Tongue (tissue), 2 donors: Measurements from ENCODE around the gene DNAJB13. TPM values are rescaled to one million over a fixed set of nuclear protein-coding genes. Genes with fewer than 3 reads are reported as not detected.
A peak's percentile ranks its signal among the peaks of the same experiment; 100 is the strongest.

Experiments
- DNase-seq: peaks from one replicate; pipeline ENCODE4 v3.0.0-alpha.2; 2015
- total RNA-seq: library from RNA; depleted of rRNA; stranded (reverse); fragments of >200 nt; gene quantifications from one replicate; pipeline ENCODE4 v1.2.3, GENCODE V29; 2014

DNAJB13 gene
- total RNA-seq, 1 donor from 2014 or later = not detected

DNA sequence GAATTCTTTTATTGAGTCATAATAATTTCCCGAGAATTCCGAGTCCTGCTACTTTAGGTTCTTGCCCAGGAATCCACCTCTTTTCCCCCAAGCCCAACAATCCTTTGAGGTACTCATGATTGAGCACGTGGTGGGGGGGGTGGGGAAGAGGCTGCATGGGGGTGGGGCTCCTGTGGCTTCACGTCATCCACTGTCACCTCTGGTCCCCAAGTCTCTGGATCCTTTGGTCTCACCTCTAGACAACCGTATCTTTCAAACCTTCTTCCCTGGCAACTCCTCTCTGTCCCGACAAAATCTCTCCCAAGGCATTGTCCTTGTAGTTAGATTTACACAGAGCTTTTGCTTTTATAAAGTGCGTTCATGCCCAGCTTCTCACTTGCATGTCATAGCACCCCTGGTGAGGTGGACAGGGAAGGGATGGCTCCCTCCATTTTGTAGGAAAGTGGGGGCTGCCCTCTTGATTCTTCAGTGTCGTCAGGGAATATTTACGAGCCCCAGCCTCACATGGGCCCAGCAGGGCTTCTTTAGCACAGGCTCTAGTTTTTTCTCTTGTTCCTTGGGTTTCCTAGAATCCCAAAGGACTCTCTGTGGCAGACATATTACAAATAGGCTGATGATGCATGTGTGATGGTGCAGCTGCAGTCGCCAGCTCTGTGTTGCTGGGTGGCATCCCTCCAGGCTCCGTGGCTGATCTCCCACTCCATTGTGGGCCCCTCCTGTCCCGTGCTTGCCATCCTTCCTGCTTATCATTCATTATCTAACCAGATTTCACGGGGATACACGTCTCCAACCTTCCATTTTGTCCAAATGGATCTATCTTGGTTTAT, 49.7 kb downstream of the DNAJB13 start:
- no peak for DNase-seq

DNA sequence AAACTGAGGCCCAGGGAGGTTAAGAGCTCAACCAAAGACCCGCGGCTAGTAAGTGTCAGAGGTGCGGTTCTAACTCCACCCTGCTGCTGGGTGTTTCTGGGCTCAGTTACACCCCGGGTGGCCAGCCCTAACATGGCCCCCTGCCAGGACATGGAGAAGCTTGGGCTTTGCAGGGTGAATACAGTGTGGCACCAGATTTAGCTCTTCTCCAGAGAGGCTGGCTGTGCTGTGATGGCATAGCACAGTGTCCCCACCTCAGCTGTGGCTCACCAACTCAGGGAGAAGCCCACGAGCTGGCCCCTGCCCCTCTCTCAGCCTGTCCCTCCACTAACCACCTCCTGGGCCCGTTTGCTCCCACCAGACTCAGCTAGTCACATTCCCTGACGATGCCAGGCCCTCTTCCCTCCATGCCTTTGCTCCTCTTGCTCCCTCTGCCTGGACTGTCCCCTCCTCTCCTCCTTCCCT, 51.0 kb downstream of the DNAJB13 start:
- no peak for DNase-seq

GRCh38 chr11:74002832-74003231, 52.0 kb downstream of the DNAJB13 start:
- DNase-seq = no peak

DNA sequence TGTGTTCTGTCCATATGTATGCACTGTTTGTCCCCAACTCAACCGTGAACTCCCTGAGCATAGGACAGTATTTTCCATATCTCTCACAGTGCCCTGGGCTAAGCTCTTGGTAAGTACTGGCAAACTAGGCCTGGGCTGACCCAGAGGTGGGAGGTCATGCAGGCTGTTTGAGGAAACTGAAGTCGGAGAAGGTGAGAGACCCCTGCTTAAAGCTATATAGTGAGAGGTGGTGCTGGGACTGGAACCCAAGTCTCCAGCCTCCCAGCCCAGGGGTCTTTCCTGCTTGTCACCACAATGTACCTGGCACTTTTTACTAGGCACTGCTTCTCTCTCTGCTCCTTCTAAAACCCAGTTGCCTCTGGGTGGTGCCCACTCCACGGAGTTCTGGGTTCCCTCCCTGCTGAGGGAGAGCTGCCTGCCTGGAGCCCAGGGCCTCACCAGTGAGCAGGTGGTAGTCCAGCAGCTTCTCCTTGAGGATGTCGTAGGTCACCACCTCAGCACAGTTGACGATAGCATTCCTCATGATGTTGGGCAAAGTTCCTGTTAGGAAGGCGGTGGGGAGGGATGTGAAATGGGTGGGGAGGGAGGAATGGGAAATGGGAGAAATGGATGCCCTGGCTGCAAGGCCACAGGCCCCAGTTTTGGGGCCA, 53.3 kb downstream of the DNAJB13 start:
- no peak for DNase-seq

- DNase-seq = no peak
These were observed 54.2 kb downstream of the DNAJB13 start for GRCh38 chr11:74004759-74005615.

DNA sequence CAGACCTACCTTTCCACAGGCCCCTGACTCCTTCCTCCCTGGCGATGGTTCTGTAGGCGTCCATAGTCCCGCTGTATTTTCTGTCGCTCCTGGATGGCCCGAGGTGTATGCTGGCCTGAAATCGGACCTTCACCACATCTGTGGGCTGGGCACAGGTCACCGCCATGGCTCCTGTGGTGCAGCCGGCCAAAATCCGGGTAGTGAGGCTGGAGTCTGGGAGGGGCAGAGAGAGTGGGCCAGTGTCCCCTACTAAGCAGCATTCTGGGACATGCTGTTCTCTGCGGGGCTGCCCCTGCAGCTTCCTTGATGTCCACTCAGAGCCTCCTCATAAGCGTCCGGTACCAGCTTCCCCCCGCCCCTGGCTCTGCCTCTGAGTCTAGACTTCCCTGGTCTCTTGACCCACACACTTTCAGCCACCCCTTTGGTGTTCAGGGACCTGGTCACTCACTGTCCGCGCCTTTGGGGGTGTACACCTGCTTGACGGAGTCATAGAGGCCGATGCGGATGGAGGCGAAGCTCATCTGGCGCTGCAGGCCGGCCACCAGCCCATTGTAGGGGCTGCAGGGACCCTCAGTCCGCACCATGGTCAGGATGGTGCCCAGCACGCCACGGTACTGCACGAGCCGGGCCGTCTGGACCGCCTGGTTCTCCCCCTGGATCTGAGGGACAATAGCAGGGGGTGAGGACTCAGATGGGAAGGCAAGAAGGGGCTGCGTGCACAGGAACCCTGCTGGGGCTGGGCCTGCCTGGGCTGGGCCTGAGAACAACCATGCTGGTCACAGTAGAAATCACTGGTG, 55.1 kb downstream of the DNAJB13 start:
- no peak for DNase-seq

DNA sequence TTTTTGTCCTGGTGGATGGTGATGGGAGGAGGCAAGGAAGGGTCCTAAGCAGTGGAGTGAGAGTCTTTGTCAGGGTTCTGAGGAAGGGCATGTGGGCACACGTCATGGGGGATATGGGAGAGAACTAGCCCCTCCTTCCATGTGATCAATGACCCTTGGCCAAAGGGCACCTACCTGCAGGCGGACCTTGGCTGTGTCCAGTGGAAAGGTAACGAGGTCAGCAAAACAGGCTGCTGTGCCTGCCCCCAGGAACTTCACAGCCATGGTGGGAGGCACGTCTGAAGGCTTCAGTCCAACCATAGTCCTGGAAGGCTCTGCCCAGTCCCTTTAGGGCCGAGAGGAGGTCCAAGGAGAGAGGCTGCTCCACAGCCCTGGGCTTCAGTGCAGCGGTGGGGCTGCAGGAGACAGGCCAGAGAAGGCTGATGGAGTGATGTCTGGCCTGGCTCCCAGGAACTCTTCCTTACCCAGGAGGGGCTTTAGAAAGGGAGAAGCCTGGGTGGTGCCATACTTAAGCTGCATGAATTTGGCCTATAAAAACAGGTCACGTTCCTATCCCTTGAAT, 56.0 kb downstream of the DNAJB13 start:
- no peak for DNase-seq

DNA sequence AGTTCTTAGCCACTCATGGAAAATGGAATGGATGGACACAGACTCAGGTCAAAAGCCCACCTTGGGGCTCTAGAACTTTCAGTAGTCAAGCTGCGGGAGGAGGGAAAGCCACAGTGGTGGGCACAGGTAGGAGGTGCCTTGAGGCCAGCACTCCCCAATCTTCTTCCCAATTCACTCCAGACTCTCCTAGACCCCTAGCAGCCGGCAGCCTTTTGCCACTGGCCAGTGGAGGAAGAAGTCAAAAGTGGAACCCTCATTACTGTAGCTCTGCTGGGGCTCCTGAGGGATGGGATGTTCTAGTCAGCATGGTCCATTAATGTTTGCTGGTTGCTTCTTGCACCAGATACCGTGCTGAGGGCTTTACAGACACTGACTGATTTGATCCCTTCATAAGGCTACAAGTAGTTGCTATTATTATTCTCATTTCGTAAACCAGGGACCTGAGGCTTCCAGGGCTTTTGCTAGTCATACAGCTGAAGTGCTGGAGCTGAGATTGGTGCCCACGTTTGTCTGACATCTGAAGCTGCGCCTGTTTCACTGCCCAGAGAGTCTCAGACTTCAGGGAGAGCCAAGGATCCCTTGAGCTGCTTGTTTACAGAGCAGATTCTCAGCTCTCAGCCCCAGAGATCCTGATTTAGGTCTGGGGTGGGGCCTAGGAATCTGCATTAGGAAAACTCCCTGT, 57.0 kb downstream of the DNAJB13 start:
- peak; percentile 19 for DNase-seq

- no peak for DNase-seq
These were observed 57.8 kb downstream of the DNAJB13 start, which contains the start of gene UCP3 for GRCh38 chr11:74008373-74009229. TSS of gene UCP3 (minus strand) at chr11:74009085. CDS start at chr11:74007042, 2,043 bp downstream.

- DNase-seq = no peak
These were observed 58.4 kb downstream of the DNAJB13 start for GRCh38 chr11:74009230-74009547.

- DNase-seq = no peak
These were observed 59.0 kb downstream of the DNAJB13 start for GRCh38 chr11:74009675-74010305.

- no peak for DNase-seq
These were observed 59.8 kb downstream of the DNAJB13 start for GRCh38 chr11:74010306-74011300.

DNA sequence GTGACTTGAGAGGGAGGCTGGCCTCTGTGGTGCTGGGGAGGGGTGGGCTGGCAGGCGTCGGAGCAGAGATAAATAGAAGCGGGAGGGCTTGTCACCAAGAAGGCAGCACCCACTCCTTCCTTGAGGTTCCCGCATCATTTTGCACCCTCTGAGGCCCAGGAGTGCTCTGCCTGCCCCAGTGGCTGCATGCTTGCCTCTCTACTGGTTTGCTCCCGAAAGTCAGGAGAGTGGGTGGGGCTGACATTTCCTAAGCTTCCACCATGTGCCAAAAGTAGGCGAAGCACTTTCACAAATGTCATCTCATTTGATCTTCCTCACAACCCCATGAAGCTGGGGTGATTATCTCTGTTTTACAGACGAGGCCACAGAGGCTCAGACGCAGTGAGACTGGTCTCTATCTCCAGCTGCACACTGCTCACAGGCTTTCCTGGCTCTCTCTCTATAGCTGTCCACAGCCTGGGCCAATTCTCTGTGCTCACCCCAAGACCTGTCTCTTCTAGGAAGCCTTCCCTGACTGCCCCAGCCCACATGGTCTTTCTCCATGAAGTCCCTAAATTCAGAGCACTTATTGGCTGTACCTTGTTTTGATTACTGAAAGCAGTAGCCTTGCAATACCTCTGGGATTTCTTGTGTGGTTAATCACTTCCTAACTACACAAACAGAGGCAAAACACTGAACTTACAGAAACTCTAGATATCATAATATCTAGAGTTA, 60.7 kb downstream of the DNAJB13 start:
- no peak for DNase-seq

DNA sequence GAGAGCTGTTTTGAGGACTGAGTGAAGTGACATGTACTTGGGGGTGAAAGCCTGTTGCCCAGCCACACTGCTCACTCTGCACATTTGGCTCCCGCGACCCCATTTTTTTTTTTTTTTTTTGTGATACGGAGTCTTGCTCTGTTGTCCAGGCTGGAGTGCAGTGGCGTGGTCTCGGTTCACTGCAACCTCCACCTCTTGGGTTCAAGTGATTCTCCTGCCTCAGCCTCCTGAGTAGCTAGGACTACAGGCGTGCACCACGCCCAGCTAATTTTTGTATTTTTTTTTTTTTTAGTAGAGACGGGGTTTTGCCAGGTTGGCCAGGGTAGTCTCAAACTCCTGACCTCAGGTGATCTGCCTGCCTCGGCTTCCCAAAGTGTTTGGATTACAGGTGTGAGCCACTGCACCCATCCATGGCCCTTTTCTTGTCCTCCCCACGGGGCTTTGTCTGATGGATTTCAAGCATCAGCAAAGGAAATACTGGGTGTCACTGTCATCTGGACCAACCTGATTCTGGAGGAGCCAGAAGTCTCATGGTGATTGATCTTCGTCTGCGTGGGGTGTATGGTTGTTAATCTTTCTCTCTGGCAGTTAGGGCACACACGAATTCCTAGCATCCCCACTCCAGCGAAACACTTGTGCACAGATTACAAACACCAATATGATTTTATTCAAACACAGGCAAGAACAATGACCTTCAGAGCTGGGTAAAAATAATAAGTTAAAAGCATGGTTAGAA, 61.4 kb downstream of the DNAJB13 start:
- DNase-seq = no peak

- DNase-seq = no peak
These were observed 62.3 kb downstream of the DNAJB13 start for GRCh38 chr11:74013141-74013540.

- DNase-seq = no peak
These were observed 64.1 kb downstream of the DNAJB13 start for GRCh38 chr11:74014880-74015279.
